SKM-1 treated with dmso at 0.1 percent for 144 hours (cell line): ENCODE results near the gene IQCH.
A peak's percentile ranks its signal among the peaks of the same experiment; 100 is the strongest.

Experiments
- DNase-seq: peaks from one replicate; lab custom pipeline; 2025; ENCODE audit not compliant: unreplicated experiment; lab: John Stamatoyannopoulos, UW

IQCH gene

GRCh38 chr15:67254238-67255175, at the start of gene IQCH, which contains the start of gene AAGAB:
Gene IQCH (plus strand): TSS chr15:67254786. CDS start chr15:67254897, 111 bp downstream.
Gene AAGAB (minus strand): TSS chr15:67254661. CDS start chr15:67254631, 30 bp downstream.
- peak; percentile 90 for DNase-seq

GRCh38 chr15:67207555-67208207, 46.9 kb upstream of the IQCH start:
- DNase-seq = no peak

- no peak for DNase-seq
These were observed 46.2 kb upstream of the IQCH start for GRCh38 chr15:67208396-67208795.

- no peak for DNase-seq
These were observed 43.9 kb upstream of the IQCH start for GRCh38 chr15:67210555-67211168.

- no peak for DNase-seq
These were observed 41.8 kb upstream of the IQCH start for GRCh38 chr15:67212684-67213367.

- no peak for DNase-seq
These were observed 39.5 kb upstream of the IQCH start for GRCh38 chr15:67215102-67215501.

GRCh38 chr15:67216859-67217258, 37.7 kb upstream of the IQCH start:
- DNase-seq = no peak

- no peak for DNase-seq
These were observed 36.2 kb upstream of the IQCH start for GRCh38 chr15:67218428-67218827.

- no peak for DNase-seq
These were observed 35.3 kb upstream of the IQCH start for GRCh38 chr15:67219288-67219687.

GRCh38 chr15:67224889-67225288, 29.7 kb upstream of the IQCH start:
- no peak for DNase-seq

GRCh38 chr15:67225336-67225735, 29.2 kb upstream of the IQCH start:
- no peak for DNase-seq

- DNase-seq = no peak
These were observed 27.2 kb upstream of the IQCH start for GRCh38 chr15:67227431-67227830.

- DNase-seq = no peak
These were observed 26.7 kb upstream of the IQCH start for GRCh38 chr15:67227846-67228245.

GRCh38 chr15:67228286-67228685, 26.3 kb upstream of the IQCH start:
- DNase-seq = no peak

- DNase-seq = no peak
These were observed 24.1 kb upstream of the IQCH start for GRCh38 chr15:67230504-67230903.

GRCh38 chr15:67232591-67232990, 22.0 kb upstream of the IQCH start:
- no peak for DNase-seq

GRCh38 chr15:67240235-67241131, 14.1 kb upstream of the IQCH start:
- peak; percentile 8 for DNase-seq

GRCh38 chr15:67241132-67241855, 13.3 kb upstream of the IQCH start:
- no peak for DNase-seq

GRCh38 chr15:67242708-67243111, 11.9 kb upstream of the IQCH start:
- DNase-seq = peak; percentile 51
